ENCODE data around the gene LRRC8A. TPM values are rescaled to one million over a fixed set of nuclear protein-coding genes. Genes with fewer than 3 reads are reported as not detected.

The LRRC8A gene
- total and polyA plus RNA-seq, 11 donors: 15.8 to 76.4 (median 28.8) TPM

DNA sequence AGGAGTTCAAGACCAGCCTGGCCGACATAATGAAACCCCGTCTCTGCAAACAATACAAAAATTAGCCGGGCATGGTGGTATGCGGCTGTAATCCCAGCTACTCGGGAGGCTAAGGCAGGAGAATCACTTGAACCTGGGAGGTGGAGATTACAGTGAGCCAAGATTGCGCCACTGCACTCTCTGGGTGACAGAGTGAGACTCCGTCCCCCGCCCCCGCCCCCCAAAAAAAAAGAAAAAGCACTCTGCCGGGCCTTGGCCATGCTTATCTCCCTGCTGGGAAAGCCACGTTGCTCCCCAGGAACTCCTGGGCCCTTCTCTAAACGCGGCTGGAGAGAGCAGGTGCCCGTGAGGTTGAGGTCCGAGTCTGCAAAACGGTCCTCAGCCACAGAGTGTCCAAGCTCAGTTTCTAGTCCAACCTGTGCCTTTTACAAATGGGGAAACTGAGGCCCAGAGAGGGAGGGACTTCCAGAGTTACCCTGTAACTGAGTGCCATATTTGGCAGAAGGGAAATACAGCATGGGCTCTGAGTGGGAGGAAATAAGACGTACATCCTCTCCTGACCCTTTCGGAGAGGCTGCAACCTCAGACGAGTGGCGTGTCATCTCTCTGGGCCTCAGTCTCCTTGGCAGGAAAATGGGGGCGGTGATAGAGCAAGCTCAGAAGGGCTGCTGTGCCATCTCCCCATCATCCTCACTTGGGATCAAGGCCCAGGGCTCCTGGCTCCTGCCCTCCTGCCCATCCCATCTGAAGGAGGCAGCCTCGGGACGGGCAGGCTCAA, 32.3 kb downstream of the LRRC8A start:
- ATAC-seq (no peak), DNase-seq (no peak)
- WGBS, 4 donors: 70 to 77% (median 71%) methylated on average over 19 to 23 of the region's 23 CpGs
- intact Hi-C loops (cut with DNase I): no loop called here
- Histone ChIP-seq H3K4me1 (peaks cover 18 to 92% (median 77%) of the 10 kb centered on the region in 12 donors), H3K9me3 (no peaks in the 10 kb centered on the region), H3K36me3 (peaks cover 0 to 60% (median 31%) of the 10 kb centered on the region in 9 donors), H3K4me3 (no peak overlapping the region), H3K27me3 (no peaks in the 10 kb centered on the region), H3K27ac (peak overlapping the region; percentile 69 to 92 (median 86))
- no peak for TF ChIP-seq POLR2A (IDR thresholded peaks at IDR 0.05)
- TF ChIP-seq, protein P1, sequence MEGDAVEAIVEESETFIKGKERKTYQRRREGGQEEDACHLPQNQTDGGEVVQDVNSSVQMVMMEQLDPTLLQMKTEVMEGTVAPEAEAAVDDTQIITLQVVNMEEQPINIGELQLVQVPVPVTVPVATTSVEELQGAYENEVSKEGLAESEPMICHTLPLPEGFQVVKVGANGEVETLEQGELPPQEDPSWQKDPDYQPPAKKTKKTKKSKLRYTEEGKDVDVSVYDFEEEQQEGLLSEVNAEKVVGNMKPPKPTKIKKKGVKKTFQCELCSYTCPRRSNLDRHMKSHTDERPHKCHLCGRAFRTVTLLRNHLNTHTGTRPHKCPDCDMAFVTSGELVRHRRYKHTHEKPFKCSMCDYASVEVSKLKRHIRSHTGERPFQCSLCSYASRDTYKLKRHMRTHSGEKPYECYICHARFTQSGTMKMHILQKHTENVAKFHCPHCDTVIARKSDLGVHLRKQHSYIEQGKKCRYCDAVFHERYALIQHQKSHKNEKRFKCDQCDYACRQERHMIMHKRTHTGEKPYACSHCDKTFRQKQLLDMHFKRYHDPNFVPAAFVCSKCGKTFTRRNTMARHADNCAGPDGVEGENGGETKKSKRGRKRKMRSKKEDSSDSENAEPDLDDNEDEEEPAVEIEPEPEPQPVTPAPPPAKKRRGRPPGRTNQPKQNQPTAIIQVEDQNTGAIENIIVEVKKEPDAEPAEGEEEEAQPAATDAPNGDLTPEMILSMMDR (IDR thresholded peaks at IDR 0.05): no peak

DNA sequence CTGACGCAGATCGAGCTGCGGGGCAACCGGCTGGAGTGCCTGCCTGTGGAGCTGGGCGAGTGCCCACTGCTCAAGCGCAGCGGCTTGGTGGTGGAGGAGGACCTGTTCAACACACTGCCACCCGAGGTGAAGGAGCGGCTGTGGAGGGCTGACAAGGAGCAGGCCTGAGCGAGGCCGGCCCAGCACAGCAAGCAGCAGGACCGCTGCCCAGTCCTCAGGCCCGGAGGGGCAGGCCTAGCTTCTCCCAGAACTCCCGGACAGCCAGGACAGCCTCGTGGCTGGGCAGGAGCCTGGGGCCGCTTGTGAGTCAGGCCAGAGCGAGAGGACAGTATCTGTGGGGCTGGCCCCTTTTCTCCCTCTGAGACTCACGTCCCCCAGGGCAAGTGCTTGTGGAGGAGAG, 34.3 kb downstream of the LRRC8A start:
- no peaks in the 10 kb centered on the region for H3K9me3 ChIP-seq
- H3K27ac ChIP-seq: peak overlapping the region; percentile 75 to 86 (median 80)
- intact Hi-C loops (cut with DNase I): loop anchor here in 3 of 10 donors (2.0 to 5.0 kb wide), 2 partner anchors 33 to 34 kb away; partner anchors contain the start of genes LRRC8A (in 3 of the 3) and KYAT1 (in 2 of the 3)
- no peak for TF ChIP-seq POLR2A (IDR thresholded peaks at IDR 0.05)
- TF ChIP-seq, protein P1 (IDR thresholded peaks at IDR 0.05): no peak
- DNase-seq: peak in 3 of 5 donors; percentile 55 to 76 (median 66)
- ATAC-seq: no peak
- peaks cover 0 to 40% (median 20%) of the 10 kb centered on the region in 9 donors for H3K36me3 ChIP-seq
- no peaks in the 10 kb centered on the region for H3K27me3 ChIP-seq
- H3K4me3 ChIP-seq: no peak overlapping the region
- H3K4me1 ChIP-seq: peaks cover 15 to 92% (median 72%) of the 10 kb centered on the region in 12 donors
- WGBS, 4 donors: 61 to 88% (median 79%) methylated on average over 11 to 18 of the region's 18 CpGs

DNA sequence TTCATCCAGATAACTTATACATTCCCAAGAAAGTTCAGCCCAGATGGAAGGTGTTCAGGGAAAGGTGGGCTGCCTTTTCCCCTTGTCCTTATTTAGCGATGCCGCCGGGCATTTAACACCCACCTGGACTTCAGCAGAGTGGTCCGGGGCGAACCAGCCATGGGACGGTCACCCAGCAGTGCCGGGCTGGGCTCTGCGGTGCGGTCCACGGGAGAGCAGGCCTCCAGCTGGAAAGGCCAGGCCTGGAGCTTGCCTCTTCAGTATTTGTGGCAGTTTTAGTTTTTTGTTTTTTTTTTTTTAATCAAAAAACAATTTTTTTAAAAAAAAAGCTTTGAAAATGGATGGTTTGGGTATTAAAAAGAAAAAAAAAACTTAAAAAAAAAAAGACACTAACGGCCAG, 34.8 kb downstream of the LRRC8A start:
- Histone ChIP-seq H3K4me3 (no peak overlapping the region), H3K4me1 (peaks cover 18 to 92% (median 72%) of the 10 kb centered on the region in 12 donors), H3K27ac (peak overlapping the region; percentile 75 to 86 (median 80)), H3K36me3 (peaks cover 0 to 37% (median 20%) of the 10 kb centered on the region in 9 donors), H3K27me3 (no peaks in the 10 kb centered on the region), H3K9me3 (no peaks in the 10 kb centered on the region)
- TF ChIP-seq, protein P1 (IDR thresholded peaks at IDR 0.05): no peak
- no peak for TF ChIP-seq POLR2A (IDR thresholded peaks at IDR 0.05)
- WGBS, 4 donors: 78 to 90% (median 83%) methylated on average over 11 of the region's 11 CpGs
- intact Hi-C loops (cut with DNase I): loop anchor here in 3 of 10 donors (2.0 to 5.0 kb wide), 2 partner anchors 34 kb away; partner anchors contain the start of genes LRRC8A (in 3 of the 3) and KYAT1 (in 2 of the 3)
- ATAC-seq (no peak), DNase-seq (no peak)

Measured in heart left ventricle (tissue), 16 donors.